SK-N-SH (cell line): ENCODE results near the gene RBM19. TPM values are rescaled to one million over a fixed set of nuclear protein-coding genes. Genes with fewer than 3 reads are reported as not detected.

Source experiments
- CTCF ChIA-PET: fragments of 300-600, 350-600 bp; formaldehyde crosslinking; extraction: SDS; loops from one replicate; lab custom pipeline; 2021; lab: Yijun Ruan, JAX
- POLR2A ChIA-PET: fragments of 350-600 bp; sonication (Branson Sonifier 250); formaldehyde crosslinking; extraction: SDS; loops from one replicate; lab custom pipeline; 2020; ENCODE audit warnings: antibody characterized with exemption, inconsistent platforms; lab: Yijun Ruan, JAX
- DNase-seq: peaks from one replicate; pipeline ENCODE4 v3.0.0; 2012
- H2AFZ ChIP-seq: fragments of 200-600 bp; sonication (generic); 2 replicates; pipeline ENCODE4 v1.8.1; 2016; ENCODE audit warnings: antibody characterized with exemption, mild to moderate bottlenecking, low read depth
- H3F3A ChIP-seq: fragments of 200-600 bp; sonication (generic); replicated peaks from 2 replicates; pipeline ENCODE3; 2016; ENCODE audit warnings: antibody characterized with exemption, mild to moderate bottlenecking; ENCODE audit not compliant: insufficient read depth
- H3K27ac ChIP-seq, 2 experiments: fragments of 200-500 bp in 1 of 2; fragments of 200-600 bp in 1 of 2; sonication (Bioruptor generic) in 1 of 2; sonication (generic), shearing (Covaris generic) in 1 of 2; 2 replicates each; pipeline versions ENCODE4 v1.5.1 to v1.6.1; 2014 to 2016; ENCODE audit warnings: low read depth in 2 of 2, inconsistent platforms in 1 of 2, low read length in 1 of 2, mild to moderate bottlenecking in 1 of 2, mixed read lengths in 1 of 2
- H3K27me3 ChIP-seq: fragments of 200-600 bp; sonication (generic), shearing (Covaris generic); 2 replicates; pipeline ENCODE4 v1.6.1; 2016; ENCODE audit warnings: mixed run types; ENCODE audit not compliant: insufficient read depth
- H3K36me3 ChIP-seq, 2 experiments: fragments of 200-500 bp in 1 of 2; fragments of 200-600 bp in 1 of 2; sonication (Bioruptor generic) in 1 of 2; sonication (generic) in 1 of 2; replicated peaks in 1 of 2; 2 replicates each; pipeline versions ENCODE3 to v1.5.1; 2014 to 2016; ENCODE audit warnings: low read length in 1 of 2, mild to moderate bottlenecking in 1 of 2; ENCODE audit not compliant: insufficient read depth in 2 of 2, control insufficient read depth in 1 of 2
- H3K4me1 ChIP-seq, 2 experiments: fragments of 200-500 bp in 1 of 2; fragments of 200-600 bp in 1 of 2; sonication (Bioruptor generic) in 1 of 2; sonication (generic), shearing (Covaris generic) in 1 of 2; 2 replicates each; pipeline versions ENCODE4 v1.5.1 to v1.6.1; 2014 to 2016; ENCODE audit warnings: low read depth in 1 of 2, low read length in 1 of 2, mixed run types in 1 of 2; ENCODE audit not compliant: insufficient read depth in 2 of 2, control insufficient read depth in 1 of 2
- H3K4me2 ChIP-seq: fragments of 200-600 bp; sonication (generic), shearing (Covaris generic); 2 replicates; pipeline ENCODE4 v1.6.1; 2017; ENCODE audit warnings: mixed run types
- H3K4me3 ChIP-seq, 2 experiments: fragments of 200-500 bp in 1 of 2; fragments of 200-600 bp in 1 of 2; sonication (Bioruptor generic) in 1 of 2; sonication (generic), shearing (Covaris generic) in 1 of 2; 2 replicates each; pipeline versions ENCODE4 v1.5.1 to v1.8.1; 2014 to 2016; ENCODE audit warnings: low read depth in 2 of 2, inconsistent platforms in 1 of 2, low read length in 1 of 2, mild to moderate bottlenecking in 1 of 2, mixed read lengths in 1 of 2, moderate library complexity in 1 of 2
- H3K79me2 ChIP-seq: fragments of 200-600 bp; sonication (generic); 2 replicates; pipeline ENCODE4 v1.8.1; 2017; ENCODE audit warnings: mild to moderate bottlenecking; ENCODE audit not compliant: insufficient read depth
- H3K9ac ChIP-seq: fragments of 200-600 bp; sonication (generic); 2 replicates; pipeline ENCODE4 v1.6.1; 2017; ENCODE audit warnings: mixed run types
- H3K9me2 ChIP-seq: fragments of 200-600 bp; sonication (generic); 2 replicates; pipeline ENCODE4 v1.6.1; 2017; ENCODE audit warnings: mixed run types
- H3K9me3 ChIP-seq: fragments of 200-600 bp; sonication (generic); 2 replicates; pipeline ENCODE4 v1.6.1; 2017; ENCODE audit warnings: mixed run types, mild to moderate bottlenecking, moderate library complexity
- H4K20me1 ChIP-seq: fragments of 200-600 bp; sonication (generic); 2 replicates; pipeline ENCODE4 v1.6.1; 2017; ENCODE audit warnings: mild to moderate bottlenecking, mixed run types; ENCODE audit not compliant: insufficient read depth
- CHD2 ChIP-seq: fragments of 150-350 bp; IDR thresholded peaks from 2 replicates; pipeline ENCODE4 v1.6.1; 2018; ENCODE audit warnings: low read length; ENCODE audit not compliant: partially characterized antibody
- ELF1 ChIP-seq: IDR thresholded peaks from 2 replicates; pipeline ENCODE4 v1.4.0; 2012
- EZH2phosphoT487 ChIP-seq: fragments of 200-600 bp; sonication (generic); IDR thresholded peaks from 2 replicates; pipeline ENCODE4 v1.6.1; 2017; ENCODE audit warnings: low read depth, mixed run types, mild to moderate bottlenecking, antibody characterized with exemption, moderate library complexity, borderline replicate concordance
- FOSL2 ChIP-seq: IDR thresholded peaks from 2 replicates; pipeline ENCODE4 v1.4.0; 2012; ENCODE audit warnings: low read depth, mild to moderate bottlenecking, moderate library complexity, borderline replicate concordance
- GATA2 ChIP-seq: sonication (generic); formaldehyde crosslinking; IDR thresholded peaks from 2 replicates; pipeline ENCODE4 v1.5.0; 2020; ENCODE audit warnings: mild to moderate bottlenecking, missing genetic modification reagents
- POLR2AphosphoS5 ChIP-seq: IDR thresholded peaks from 2 replicates; pipeline ENCODE4 v1.6.1; 2012; ENCODE audit warnings: low read depth, low read length
- RFX5 ChIP-seq: IDR thresholded peaks from 2 replicates; pipeline ENCODE4 v1.6.1; 2012; ENCODE audit warnings: mild to moderate bottlenecking, improper control_type of control experiment, low read length
- RXRA ChIP-seq: IDR thresholded peaks from 2 replicates; pipeline ENCODE4 v1.4.0; 2012; ENCODE audit warnings: low read depth, mild to moderate bottlenecking, borderline replicate concordance
- SIN3A ChIP-seq: IDR thresholded peaks from 2 replicates; pipeline ENCODE4 v1.6.1; 2012; ENCODE audit warnings: low read depth, mild to moderate bottlenecking, low read length, moderate library complexity, borderline replicate concordance
- SMC3 ChIP-seq: IDR thresholded peaks from 2 replicates; pipeline ENCODE4 v1.6.1; 2012; ENCODE audit warnings: low read depth, low read length, improper control_type of control experiment
- TAF1 ChIP-seq: IDR thresholded peaks from 2 replicates; pipeline ENCODE4 v1.6.1; 2012; ENCODE audit warnings: low read depth, mild to moderate bottlenecking, low read length, moderate library complexity, borderline replicate concordance
- WGBS: methylation state at CpG from one replicate; pipeline ENCODE4 v1.1.6; 2017; ENCODE audit warnings: low lambda C conversion rate; 5-methylcytosine and 5-hydroxymethylcytosine counted together
- polyA plus RNA-seq, 3 experiments: library from polyadenylated mRNA; depleted of rRNA; stranded (reverse); fragments of >200 nt; gene quantifications; 2 replicates each; pipeline ENCODE4 v1.2.3, GENCODE V29; 2012
- TF ChIP-seq, protein P1 (sequence below): fragments of 200-600 bp; sonication (generic); IDR thresholded peaks from 2 replicates; pipeline ENCODE4 v1.6.1; 2017; ENCODE audit warnings: antibody characterized with exemption, mild to moderate bottlenecking, moderate library complexity
- TF ChIP-seq, protein P2 (sequence below): IDR thresholded peaks from 2 replicates; pipeline ENCODE4 v1.4.0; 2012; ENCODE audit warnings: low read depth, borderline replicate concordance

The RBM19 gene
- polyA plus RNA-seq, 1 of the 3 experiments (the other 2 are of a cell fraction) = 16.6 TPM

DNA sequence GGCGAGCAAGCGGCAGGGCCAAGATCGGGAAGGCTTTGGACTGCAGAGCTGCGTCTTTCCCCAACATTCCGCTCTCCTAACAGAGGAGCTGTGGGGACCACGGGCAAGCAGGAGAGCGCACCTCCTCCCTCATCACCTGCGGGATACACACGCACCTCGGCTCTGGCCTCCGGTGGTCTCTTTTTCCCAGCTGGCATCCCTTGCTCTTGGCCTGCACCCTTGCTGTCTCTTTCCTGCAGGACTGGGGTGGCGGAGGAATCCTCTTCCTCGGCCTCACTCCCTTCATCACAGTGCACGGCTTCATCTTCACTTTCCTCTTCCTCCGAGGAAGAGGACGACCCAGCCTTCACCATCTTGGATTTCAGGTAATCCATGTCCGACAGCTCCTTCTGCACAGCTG lies 8.5 kb downstream of the RBM19 start:
- Histone ChIP-seq H3K4me1 (no peaks in the 10 kb centered on the region), H3K79me2 (0 out of 2 replicates have a peak, but pooled peaks cover under 1% of the 10 kb centered on the region), H3F3A (no peaks in the 10 kb centered on the region), H3K9me3 (no peaks in the 10 kb centered on the region)
- WGBS = 95% methylated on average over 17 of the region's 17 CpGs
- no peak for TF ChIP-seq GATA2
- no peak for TF ChIP-seq FOSL2
- no peak for TF ChIP-seq ELF1
- TF ChIP-seq, all 33 proteins: peak for 0
- no peak overlapping the region for H2AFZ ChIP-seq
- H3K9me2 ChIP-seq = no peaks in the 10 kb centered on the region
- no peak overlapping the region for H3K27ac ChIP-seq
- no peak overlapping the region for H3K4me3 ChIP-seq
- H3K9ac ChIP-seq = no peak overlapping the region
- H3K27me3 ChIP-seq = no peaks in the 10 kb centered on the region
- CTCF ChIA-PET = interaction anchor here (1.2 kb wide), 1 partner anchor 8 kb away, joined by 3 read pairs; no protein-coding TSS in a partner anchor
- no peak overlapping the region for H3K4me2 ChIP-seq
- DNase-seq = no peak
- H3K36me3 ChIP-seq = peaks cover 23 to 79% of the 10 kb centered on the region in 2 experiments
- POLR2A ChIA-PET = no interaction called here
- H4K20me1 ChIP-seq = no peaks in the 10 kb centered on the region

DNA sequence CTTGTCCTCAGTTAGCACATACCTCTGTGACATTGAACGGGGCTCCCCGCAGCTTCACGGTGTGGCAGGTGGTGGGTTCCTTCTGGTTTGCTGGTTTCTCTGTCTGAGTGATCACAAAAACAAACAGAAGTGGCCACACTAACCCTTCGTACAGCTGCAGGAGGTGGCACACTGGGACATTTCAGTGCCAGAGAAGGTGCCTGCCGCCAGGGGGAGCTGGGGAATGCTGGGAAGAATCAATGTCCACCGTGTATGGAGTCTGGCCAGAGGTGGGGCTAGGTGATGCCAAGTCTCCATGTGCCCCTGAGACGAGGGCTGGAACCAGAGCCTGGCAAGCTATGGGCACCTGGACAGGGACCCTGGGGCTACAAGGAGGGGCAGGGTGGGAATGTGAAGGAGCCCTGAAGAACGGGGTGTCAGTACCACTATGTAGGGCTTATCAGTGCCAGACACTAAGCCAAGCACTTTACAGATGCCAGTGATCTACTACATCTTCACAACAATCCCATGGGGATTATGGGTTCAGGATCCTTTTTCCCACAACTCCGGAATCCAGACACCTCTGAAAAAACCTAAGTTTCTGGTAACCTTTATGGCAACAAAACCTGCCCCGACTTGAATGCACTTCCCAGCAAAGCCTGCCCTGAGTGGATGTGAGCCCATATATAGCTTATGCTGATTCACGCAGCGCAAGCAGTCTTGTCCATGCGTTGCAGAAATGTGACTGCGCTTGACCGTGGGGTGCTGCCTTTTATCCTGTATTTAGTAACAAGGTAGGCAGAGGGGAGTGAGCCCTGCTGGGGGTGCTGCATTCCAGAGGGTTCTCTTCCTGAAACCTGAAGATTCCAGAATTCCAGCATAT lies 10.8 kb downstream of the RBM19 start:
- Histone ChIP-seq H4K20me1 (no peaks in the 10 kb centered on the region), H3K27me3 (no peaks in the 10 kb centered on the region), H2AFZ (no peak overlapping the region), H3F3A (no peaks in the 10 kb centered on the region), H3K27ac (no peak overlapping the region), H3K79me2 (no peaks in the 10 kb centered on the region), H3K9me3 (no peaks in the 10 kb centered on the region), H3K4me3 (no peak overlapping the region), H3K9ac (no peak overlapping the region), H3K4me1 (no peaks in the 10 kb centered on the region), H3K36me3 (peaks cover 22 to 72% of the 10 kb centered on the region in 2 experiments), H3K4me2 (no peak overlapping the region), H3K9me2 (no peaks in the 10 kb centered on the region)
- peak; percentile 49 for DNase-seq
- 72% methylated on average over 14 of the region's 15 CpGs for WGBS
- CTCF ChIA-PET = interaction anchor here (0.6 to 1.8 kb wide), 4 partner anchors 10 to 469 kb away, joined by 3 to 10 read pairs (median 4); partner anchors contain the start of gene RBM19
- TF ChIP-seq RFX5 = no peak
- TF ChIP-seq GATA2 = no peak
- no peak for TF ChIP-seq ELF1
- TF ChIP-seq SMC3 = peak; percentile 11; the same call in 1 of the 2 replicates
- TF ChIP-seq TAF1 = no peak
- TF ChIP-seq, protein P1, sequence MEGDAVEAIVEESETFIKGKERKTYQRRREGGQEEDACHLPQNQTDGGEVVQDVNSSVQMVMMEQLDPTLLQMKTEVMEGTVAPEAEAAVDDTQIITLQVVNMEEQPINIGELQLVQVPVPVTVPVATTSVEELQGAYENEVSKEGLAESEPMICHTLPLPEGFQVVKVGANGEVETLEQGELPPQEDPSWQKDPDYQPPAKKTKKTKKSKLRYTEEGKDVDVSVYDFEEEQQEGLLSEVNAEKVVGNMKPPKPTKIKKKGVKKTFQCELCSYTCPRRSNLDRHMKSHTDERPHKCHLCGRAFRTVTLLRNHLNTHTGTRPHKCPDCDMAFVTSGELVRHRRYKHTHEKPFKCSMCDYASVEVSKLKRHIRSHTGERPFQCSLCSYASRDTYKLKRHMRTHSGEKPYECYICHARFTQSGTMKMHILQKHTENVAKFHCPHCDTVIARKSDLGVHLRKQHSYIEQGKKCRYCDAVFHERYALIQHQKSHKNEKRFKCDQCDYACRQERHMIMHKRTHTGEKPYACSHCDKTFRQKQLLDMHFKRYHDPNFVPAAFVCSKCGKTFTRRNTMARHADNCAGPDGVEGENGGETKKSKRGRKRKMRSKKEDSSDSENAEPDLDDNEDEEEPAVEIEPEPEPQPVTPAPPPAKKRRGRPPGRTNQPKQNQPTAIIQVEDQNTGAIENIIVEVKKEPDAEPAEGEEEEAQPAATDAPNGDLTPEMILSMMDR = peak; percentile 63
- TF ChIP-seq, all 33 proteins: peak for 2
- POLR2A ChIA-PET = interaction anchor here (0.6 kb wide), 1 partner anchor 1833 kb away, joined by 3 read pairs; no protein-coding TSS in a partner anchor

DNA sequence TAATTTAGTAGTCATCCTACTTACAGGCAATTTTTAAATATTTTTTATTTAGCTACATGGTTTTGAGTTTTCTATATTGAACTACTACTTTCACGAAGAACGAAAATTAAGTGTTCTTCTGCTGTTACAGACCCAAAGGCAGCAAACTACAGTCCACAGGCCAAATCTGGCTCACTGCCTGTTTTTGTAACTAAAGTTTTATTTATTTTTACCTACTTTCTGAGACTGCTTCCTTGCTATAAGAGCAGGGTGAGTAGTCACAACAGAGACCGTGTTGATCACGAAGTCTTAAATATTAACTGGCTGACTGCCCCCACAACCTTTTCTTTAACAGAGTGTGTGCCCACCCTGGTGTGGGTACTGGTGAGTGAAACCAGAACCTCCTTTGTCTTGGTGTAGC lies 11.6 kb downstream of the RBM19 start:
- Histone ChIP-seq H3K4me3 (no peak overlapping the region), H3K27ac (no peak overlapping the region), H3K36me3 (peaks cover 22 to 68% of the 10 kb centered on the region in 2 experiments), H3K4me2 (no peak overlapping the region), H3K4me1 (no peaks in the 10 kb centered on the region), H3K9ac (no peak overlapping the region), H3K9me3 (no peaks in the 10 kb centered on the region), H3F3A (no peaks in the 10 kb centered on the region), H2AFZ (no peak overlapping the region), H4K20me1 (no peaks in the 10 kb centered on the region), H3K27me3 (no peaks in the 10 kb centered on the region), H3K9me2 (no peaks in the 10 kb centered on the region), H3K79me2 (no peaks in the 10 kb centered on the region)
- DNase-seq = no peak
- POLR2A ChIA-PET = interaction anchor here (0.6 kb wide), 1 partner anchor 1833 kb away, joined by 3 read pairs; no protein-coding TSS in a partner anchor
- CTCF ChIA-PET = interaction anchor here (1.3 to 1.8 kb wide), 3 partner anchors 9 to 15 kb away, joined by 4 to 10 read pairs (median 6); partner anchors contain the start of gene RBM19
- 89% methylated on average over 4 of the region's 4 CpGs for WGBS
- no peak for TF ChIP-seq SIN3A
- no peak for TF ChIP-seq POLR2AphosphoS5
- TF ChIP-seq, protein P2, sequence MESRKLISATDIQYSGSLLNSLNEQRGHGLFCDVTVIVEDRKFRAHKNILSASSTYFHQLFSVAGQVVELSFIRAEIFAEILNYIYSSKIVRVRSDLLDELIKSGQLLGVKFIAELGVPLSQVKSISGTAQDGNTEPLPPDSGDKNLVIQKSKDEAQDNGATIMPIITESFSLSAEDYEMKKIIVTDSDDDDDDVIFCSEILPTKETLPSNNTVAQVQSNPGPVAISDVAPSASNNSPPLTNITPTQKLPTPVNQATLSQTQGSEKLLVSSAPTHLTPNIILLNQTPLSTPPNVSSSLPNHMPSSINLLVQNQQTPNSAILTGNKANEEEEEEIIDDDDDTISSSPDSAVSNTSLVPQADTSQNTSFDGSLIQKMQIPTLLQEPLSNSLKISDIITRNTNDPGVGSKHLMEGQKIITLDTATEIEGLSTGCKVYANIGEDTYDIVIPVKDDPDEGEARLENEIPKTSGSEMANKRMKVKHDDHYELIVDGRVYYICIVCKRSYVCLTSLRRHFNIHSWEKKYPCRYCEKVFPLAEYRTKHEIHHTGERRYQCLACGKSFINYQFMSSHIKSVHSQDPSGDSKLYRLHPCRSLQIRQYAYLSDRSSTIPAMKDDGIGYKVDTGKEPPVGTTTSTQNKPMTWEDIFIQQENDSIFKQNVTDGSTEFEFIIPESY = no peak
- TF ChIP-seq SMC3 = no peak
- TF ChIP-seq EZH2phosphoT487 = no peak
- TF ChIP-seq CHD2 = no peak
- TF ChIP-seq, protein P1 = no peak
- TF ChIP-seq RXRA = no peak
